BE2C (cell line): Measurements from ENCODE around the gene ATP8A1.

Source experiments
- DNase-seq: peaks from one replicate; pipeline ENCODE4 v3.0.0-alpha.2; 2020
- H3K27me3 ChIP-seq: fragments of 250-450 bp; sonication (Bioruptor Pico); 2 replicates; pipeline ENCODE4 v1.5.1; 2020; ENCODE audit warnings: mild to moderate bottlenecking
- H3K36me3 ChIP-seq: fragments of 250-450 bp; sonication (Bioruptor Pico); 2 replicates; pipeline ENCODE4 v1.5.1; 2020; ENCODE audit warnings: mild to moderate bottlenecking
- H3K4me1 ChIP-seq: fragments of 250-450 bp; sonication (Bioruptor Pico); 2 replicates; pipeline ENCODE4 v1.5.1; 2020
- H3K4me3 ChIP-seq: 2 replicates; pipeline ENCODE4 v1.5.1; 2011; ENCODE audit warnings: low read depth, low read length
- H3K9me3 ChIP-seq: fragments of 250-450 bp; sonication (Bioruptor Pico); 2 replicates; pipeline ENCODE4 v1.5.1; 2020
- CTCF ChIP-seq: IDR thresholded peaks from 2 replicates; pipeline ENCODE4 v1.5.1; 2012; ENCODE audit warnings: mild to moderate bottlenecking, low read depth, low read length

Gene ATP8A1

GRCh38 chr4:42607011-42607726 lies 49.7 kb downstream of the ATP8A1 start:
- H3K27me3 ChIP-seq: no peaks in the 10 kb centered on the region
- TF ChIP-seq CTCF: no peak
- H3K4me3 ChIP-seq: no peak overlapping the region
- H3K9me3 ChIP-seq: no peaks in the 10 kb centered on the region
- peaks cover 11% of the 10 kb centered on the region for H3K36me3 ChIP-seq
- H3K4me1 ChIP-seq: no peaks in the 10 kb centered on the region
- no peak for DNase-seq

DNA sequence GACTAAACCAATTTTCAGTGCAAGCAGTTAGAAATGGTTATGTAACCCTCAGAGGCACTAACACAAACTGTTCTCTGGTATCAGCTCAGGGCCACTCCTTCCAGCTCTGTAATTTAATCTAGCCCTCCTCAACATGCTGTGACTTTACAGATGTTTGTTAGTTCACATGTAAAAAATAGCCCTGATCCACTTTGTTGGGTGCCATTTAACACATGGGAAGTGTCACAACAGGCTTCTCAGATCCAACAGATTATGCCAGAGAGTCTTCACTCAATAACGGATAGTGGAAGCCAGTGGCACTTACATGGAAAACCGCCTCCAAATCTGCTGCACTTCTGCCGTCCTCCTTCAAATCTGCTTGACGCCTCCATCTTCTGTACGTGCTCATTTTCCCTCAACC lies 51.6 kb downstream of the ATP8A1 start:
- no peak overlapping the region for H3K4me3 ChIP-seq
- H3K4me1 ChIP-seq: no peaks in the 10 kb centered on the region
- no peak for TF ChIP-seq CTCF
- DNase-seq: no peak
- H3K9me3 ChIP-seq: no peaks in the 10 kb centered on the region
- no peaks in the 10 kb centered on the region; the same call in 1 of the 2 replicates for H3K36me3 ChIP-seq
- no peaks in the 10 kb centered on the region for H3K27me3 ChIP-seq

DNA sequence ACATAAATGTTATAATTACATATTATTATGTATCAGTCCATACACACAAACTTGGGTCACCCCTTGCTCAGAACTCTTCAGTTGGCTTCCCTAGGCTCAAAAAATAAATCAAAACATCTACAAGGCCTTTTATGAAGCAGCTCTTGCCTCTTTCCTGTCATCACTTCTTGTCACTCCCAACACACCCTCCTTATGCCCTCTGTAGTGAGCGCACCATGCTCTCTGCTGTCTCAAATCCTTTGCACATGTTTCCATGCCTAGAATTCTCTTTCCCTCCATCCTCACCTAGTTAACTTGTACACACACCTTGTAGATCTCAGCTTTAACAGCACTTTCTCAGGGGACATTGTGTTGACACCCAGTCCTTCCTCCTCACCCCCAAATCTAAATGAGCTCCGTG lies 53.0 kb downstream of the ATP8A1 start:
- H3K36me3 ChIP-seq: peaks cover 4% of the 10 kb centered on the region; the same call in 1 of the 2 replicates
- no peak for TF ChIP-seq CTCF

DNA sequence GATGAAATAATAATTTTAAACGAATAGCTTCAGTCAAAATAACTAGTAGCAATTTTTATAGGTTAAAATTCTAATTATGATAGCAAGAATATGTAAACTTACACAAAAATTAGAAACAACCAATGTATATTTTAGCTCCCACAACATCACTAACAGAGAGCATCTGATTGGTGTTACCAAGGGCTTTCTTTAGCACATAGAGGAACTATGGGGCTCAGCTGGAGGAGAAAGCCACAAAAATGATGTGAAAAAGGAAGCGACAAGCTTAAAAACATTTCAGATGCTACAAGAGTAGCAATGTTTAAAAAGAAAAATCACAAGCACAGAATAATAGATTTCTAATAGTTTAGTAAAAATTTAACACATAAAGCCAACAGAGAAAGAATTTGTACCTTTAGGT lies 56.3 kb downstream of the ATP8A1 start:
- Histone ChIP-seq H3K36me3 (peaks cover 4% of the 10 kb centered on the region; the same call in 1 of the 2 replicates), H3K4me1 (no peaks in the 10 kb centered on the region), H3K9me3 (no peaks in the 10 kb centered on the region), H3K4me3 (no peak overlapping the region), H3K27me3 (no peaks in the 10 kb centered on the region)
- DNase-seq: no peak
- no peak for TF ChIP-seq CTCF

More for the DNA sequence above, 53.0 kb downstream of the ATP8A1 start:
- H3K4me1 ChIP-seq: no peaks in the 10 kb centered on the region
- DNase-seq: no peak
- H3K9me3 ChIP-seq: no peaks in the 10 kb centered on the region
- H3K27me3 ChIP-seq: no peaks in the 10 kb centered on the region
- no peak overlapping the region for H3K4me3 ChIP-seq

GRCh38 chr4:42596918-42597317 lies 60.0 kb downstream of the ATP8A1 start:
- H3K36me3 ChIP-seq: peaks cover 4% of the 10 kb centered on the region; the same call in 1 of the 2 replicates
- DNase-seq: no peak
- no peak overlapping the region for H3K4me3 ChIP-seq
- H3K4me1 ChIP-seq: no peaks in the 10 kb centered on the region
- no peak for TF ChIP-seq CTCF
- no peaks in the 10 kb centered on the region for H3K9me3 ChIP-seq
- no peaks in the 10 kb centered on the region for H3K27me3 ChIP-seq

GRCh38 chr4:42594888-42595287 lies 62.0 kb downstream of the ATP8A1 start:
- Histone ChIP-seq H3K4me3 (no peak overlapping the region), H3K9me3 (no peaks in the 10 kb centered on the region), H3K4me1 (peaks cover 7% of the 10 kb centered on the region; the same call in 1 of the 2 replicates), H3K27me3 (no peaks in the 10 kb centered on the region), H3K36me3 (peaks cover 4% of the 10 kb centered on the region; the same call in 1 of the 2 replicates)
- TF ChIP-seq CTCF: no peak
- no peak for DNase-seq
